ENCODE results near the gene TEX44.

GRCh38 chr2:231547315-231548110, 45.2 kb upstream of the TEX44 start:
- TF ChIP-seq CTCF (IDR thresholded peaks at IDR 0.05) (no peak), POLR2A (IDR thresholded peaks at IDR 0.05) (no peak)
